CD4-positive, alpha-beta T cell (primary cell): ENCODE data around the gene OR9A2. TPM values are rescaled to one million over a fixed set of nuclear protein-coding genes. Genes with fewer than 3 reads are reported as not detected.

ENCODE experiments used
- ATAC-seq: fragments of 200-7000 bp; cut with Tn5 transposase; one replicate; pipeline ENCODE4 v1.10.0; 2022; ENCODE audit warnings: mild to moderate bottlenecking; ENCODE audit not compliant: poor library complexity
- CTCF ChIA-PET: fragments of 350-600 bp; sonication (Branson Sonifier 250); formaldehyde crosslinking; loops from one replicate; lab custom pipeline; 2021; ENCODE audit warnings: antibody characterized with exemption, inconsistent platforms; lab: Charles Lee
- POLR2A ChIA-PET: fragments of 350-600 bp; sonication (Branson Sonifier 250); formaldehyde crosslinking; loops from one replicate; lab custom pipeline; 2021; ENCODE audit warnings: antibody characterized with exemption, inconsistent platforms; lab: Charles Lee
- DNase-seq, 14 experiments: peaks; one replicate each; pipeline ENCODE4 v3.0.0-alpha.2; 2013 to 2020; ENCODE audit warnings: mixed read lengths in 2 of 14
- H3K27ac ChIP-seq, 2 donors: one replicate each; pipeline versions ENCODE4 v1.5.1 to v1.7.0; 2013; ENCODE audit warnings: low read length in 2 of 2, low read depth in 1 of 2, mild to moderate bottlenecking in 1 of 2
- H3K27me3 ChIP-seq, 2 experiments: 1 replicate in 1 of 2; 2 replicates in 1 of 2; pipeline versions ENCODE4 v1.6.1 to v1.7.0; 2013; ENCODE audit warnings: low read length in 2 of 2, control low read depth in 1 of 2, mild to moderate bottlenecking in 1 of 2, moderate library complexity in 1 of 2; ENCODE audit not compliant: insufficient read depth in 2 of 2, control insufficient read depth in 1 of 2
- H3K36me3 ChIP-seq: one replicate; pipeline ENCODE4 v1.6.1; 2013; ENCODE audit warnings: low read length, control low read depth; ENCODE audit not compliant: insufficient read depth
- H3K4me1 ChIP-seq: one replicate; pipeline ENCODE4 v1.6.1; 2013; ENCODE audit warnings: low read length, control low read depth; ENCODE audit not compliant: insufficient read depth
- H3K4me3 ChIP-seq: one replicate; pipeline ENCODE4 v1.5.1; 2013; ENCODE audit warnings: mild to moderate bottlenecking, low read length, moderate library complexity
- H3K9me3 ChIP-seq, 2 experiments: 1 replicate in 1 of 2; 2 replicates in 1 of 2; pipeline versions ENCODE4 v1.6.1 to v1.7.0; 2013; ENCODE audit warnings: low read length in 2 of 2, mild to moderate bottlenecking in 2 of 2, control low read depth in 1 of 2, moderate library complexity in 1 of 2; ENCODE audit not compliant: control insufficient read depth in 1 of 2, insufficient read depth in 1 of 2
- H3K27ac Mint-ChIP-seq: one replicate; pipeline ENCODE4 v1.8.0; 2020; ENCODE audit warnings: mixed read lengths
- H3K27me3 Mint-ChIP-seq: one replicate; pipeline ENCODE4 v1.8.0; 2021; ENCODE audit warnings: mixed read lengths
- H3K36me3 Mint-ChIP-seq: one replicate; pipeline ENCODE4 v1.8.0; 2021; ENCODE audit warnings: low read depth, mixed read lengths
- H3K4me1 Mint-ChIP-seq: one replicate; pipeline ENCODE4 v1.8.0; 2021; ENCODE audit warnings: low read depth, mixed read lengths
- H3K4me3 Mint-ChIP-seq: one replicate; pipeline ENCODE4 v1.8.0; 2020; ENCODE audit warnings: mild to moderate bottlenecking, mixed read lengths
- H3K9me3 Mint-ChIP-seq: one replicate; pipeline ENCODE4 v1.8.0; 2020; ENCODE audit warnings: mixed read lengths
- CTCF ChIP-seq: fragments of 200-600 bp; IDR thresholded peaks from one replicate; pipeline ENCODE4 v1.8.0; 2022; ENCODE audit warnings: antibody characterized with exemption, mild to moderate bottlenecking
- intact Hi-C, 2 experiments: fragments of 100-400 bp; cut with DNase I in 1 of 2; cut with micrococcal nuclease in 1 of 2; formaldehyde crosslinking; loops; one replicate each; pipeline versions ENCODE4 v1.15.1 to v1.9.0; 2023 to 2025; cut with DNase I, micrococcal nuclease
- total RNA-seq, 174 experiments: library from RNA in 2 of 174; stranded (reverse) in 2 of 174; gene quantifications; one replicate each; pipeline ENCODE4 v1.2.3 and lab custom pipeline; 2021 to 2026

Gene OR9A2
- total RNA-seq, 2 experiments from 2014 or later = not detected

GRCh38 chr7:143069912-143070500 is 43.1 kb upstream of the OR9A2 start:
- TF ChIP-seq CTCF = no peak
- no peaks in the 10 kb centered on the region for H3K36me3 Mint-ChIP-seq
- no peaks in the 10 kb centered on the region for H3K9me3 Mint-ChIP-seq
- Histone ChIP-seq H3K27ac (no peak overlapping the region), H3K4me1 (no peaks in the 10 kb centered on the region), H3K36me3 (no peaks in the 10 kb centered on the region), H3K9me3 (no peaks in the 10 kb centered on the region), H3K4me3 (no peak overlapping the region), H3K27me3 (no peaks in the 10 kb centered on the region)
- DNase-seq (no peak), ATAC-seq (no peak)
- H3K27me3 Mint-ChIP-seq = peaks cover 26% of the 10 kb centered on the region
- no peak overlapping the region for H3K27ac Mint-ChIP-seq
- POLR2A ChIA-PET = no interaction called here
- no peaks in the 10 kb centered on the region for H3K4me1 Mint-ChIP-seq
- intact Hi-C loops = no loop called here
- no peak overlapping the region for H3K4me3 Mint-ChIP-seq
- CTCF ChIA-PET = no interaction called here

GRCh38 chr7:143068446-143068845 is 41.5 kb upstream of the OR9A2 start:
- TF ChIP-seq CTCF = no peak
- no peaks in the 10 kb centered on the region for H3K36me3 Mint-ChIP-seq
- H3K27me3 Mint-ChIP-seq = peaks cover 17% of the 10 kb centered on the region
- Histone ChIP-seq H3K27me3 (no peaks in the 10 kb centered on the region), H3K4me3 (no peak overlapping the region), H3K4me1 (no peaks in the 10 kb centered on the region), H3K9me3 (no peaks in the 10 kb centered on the region), H3K36me3 (no peaks in the 10 kb centered on the region), H3K27ac (no peak overlapping the region)
- POLR2A ChIA-PET = no interaction called here
- no peak overlapping the region for H3K27ac Mint-ChIP-seq
- CTCF ChIA-PET = no interaction called here
- ATAC-seq (no peak), DNase-seq (no peak)
- no peaks in the 10 kb centered on the region for H3K9me3 Mint-ChIP-seq
- H3K4me1 Mint-ChIP-seq = no peaks in the 10 kb centered on the region
- H3K4me3 Mint-ChIP-seq = no peak overlapping the region
- intact Hi-C loops = no loop called here

GRCh38 chr7:143063741-143064140 is 36.8 kb upstream of the OR9A2 start:
- DNase-seq = no peak
- no peaks in the 10 kb centered on the region for H3K9me3 Mint-ChIP-seq
- H3K4me1 Mint-ChIP-seq = no peaks in the 10 kb centered on the region
- Histone ChIP-seq H3K36me3 (no peaks in the 10 kb centered on the region), H3K27me3 (no peaks in the 10 kb centered on the region), H3K4me1 (no peaks in the 10 kb centered on the region), H3K4me3 (no peak overlapping the region), H3K9me3 (no peaks in the 10 kb centered on the region), H3K27ac (no peak overlapping the region)
- peaks cover 6% of the 10 kb centered on the region for H3K27me3 Mint-ChIP-seq
- no peak for ATAC-seq
- no peaks in the 10 kb centered on the region for H3K36me3 Mint-ChIP-seq
- no peak for TF ChIP-seq CTCF
- intact Hi-C loops = no loop called here
- no peak overlapping the region for H3K27ac Mint-ChIP-seq
- ChIA-PET CTCF (no interaction called here), POLR2A (no interaction called here)
- no peak overlapping the region for H3K4me3 Mint-ChIP-seq
